Measurements from ENCODE around the gene FBRSL1. TPM values are rescaled to one million over a fixed set of nuclear protein-coding genes. Genes with fewer than 3 reads are reported as not detected.

The FBRSL1 gene
- total RNA-seq, 2 donors from 2014 or later = 63.1 to 82.6 TPM

- ATAC-seq (no peak), DNase-seq (no peak)
- intact Hi-C loops (cut with DNase I, micrococcal nuclease) = no loop called here
Measured at GRCh38 chr12:132479938-132480622, 9.9 kb upstream of the FBRSL1 start.

GRCh38 chr12:132480623-132481132 lies 9.3 kb upstream of the FBRSL1 start:
- no peak for DNase-seq
- no peak for ATAC-seq
- intact Hi-C loops (cut with DNase I, micrococcal nuclease) = no loop called here

GRCh38 chr12:132481345-132481744 lies 8.6 kb upstream of the FBRSL1 start:
- ATAC-seq = no peak
- DNase-seq = no peak
- intact Hi-C loops (cut with DNase I, micrococcal nuclease) = no loop called here

- intact Hi-C loops (cut with DNase I, micrococcal nuclease) = no loop called here
- DNase-seq (no peak), ATAC-seq (no peak)
Measured at GRCh38 chr12:132481771-132482745, 7.9 kb upstream of the FBRSL1 start.

GRCh38 chr12:132482771-132483170 lies 7.2 kb upstream of the FBRSL1 start:
- no peak for ATAC-seq
- intact Hi-C loops (cut with DNase I, micrococcal nuclease) = no loop called here

GRCh38 chr12:132483208-132483607 lies 6.7 kb upstream of the FBRSL1 start:
- DNase-seq = no peak
- intact Hi-C loops (cut with DNase I, micrococcal nuclease) = no loop called here
- no peak for ATAC-seq

More at GRCh38 chr12:132482771-132483170, 7.2 kb upstream of the FBRSL1 start:
- DNase-seq = no peak

- intact Hi-C loops (cut with DNase I, micrococcal nuclease) = no loop called here
- ATAC-seq (no peak), DNase-seq (no peak)
Measured at GRCh38 chr12:132483612-132484011, 6.3 kb upstream of the FBRSL1 start.

GRCh38 chr12:132484183-132484890 lies 5.6 kb upstream of the FBRSL1 start:
- DNase-seq (no peak), ATAC-seq (no peak)
- intact Hi-C loops (cut with DNase I, micrococcal nuclease) = no loop called here

GRCh38 chr12:132484891-132485441 lies 5.0 kb upstream of the FBRSL1 start:
- intact Hi-C loops (cut with DNase I, micrococcal nuclease) = no loop called here
- DNase-seq (no peak), ATAC-seq (no peak)

- ATAC-seq = no peak
- intact Hi-C loops (cut with DNase I, micrococcal nuclease) = no loop called here
- no peak for DNase-seq
Measured at GRCh38 chr12:132485619-132486018, 4.3 kb upstream of the FBRSL1 start.

- DNase-seq (no peak), ATAC-seq (no peak)
- intact Hi-C loops (cut with DNase I, micrococcal nuclease) = no loop called here
Measured at GRCh38 chr12:132486168-132486567, 3.8 kb upstream of the FBRSL1 start.

- ATAC-seq = no peak
- intact Hi-C loops (cut with DNase I, micrococcal nuclease) = no loop called here
- DNase-seq = no peak
Measured at GRCh38 chr12:132486576-132486975, 3.4 kb upstream of the FBRSL1 start.

GRCh38 chr12:132487311-132487741 lies 2.6 kb upstream of the FBRSL1 start:
- intact Hi-C loops (cut with DNase I, micrococcal nuclease) = no loop called here
- ATAC-seq (no peak), DNase-seq (no peak)

- peak; percentile 45 for ATAC-seq
- DNase-seq = peak; percentile 65 to 68
- intact Hi-C loops (cut with DNase I, micrococcal nuclease) = no loop called here
Measured at GRCh38 chr12:132488127-132489077, 1.5 kb upstream of the FBRSL1 start.

- ATAC-seq = peak; percentile 57
- intact Hi-C loops (cut with DNase I, micrococcal nuclease) = no loop called here
- peak in 1 of 2 donors; percentile 72 for DNase-seq
Measured at GRCh38 chr12:132489078-132489601, 811 bp upstream of the FBRSL1 start.

- intact Hi-C loops (cut with DNase I, micrococcal nuclease) = no loop called here
- ATAC-seq = no peak
- DNase-seq = peak in 1 of 2 donors; percentile 56
Measured at GRCh38 chr12:132490422-132491137, 629 bp downstream of the FBRSL1 start.

- ATAC-seq = no peak
- no peak for DNase-seq
- intact Hi-C loops (cut with DNase I, micrococcal nuclease) = no loop called here
Measured at GRCh38 chr12:132491138-132491663, 1.2 kb downstream of the FBRSL1 start.
